ENCODE results near the gene CASZ1.

CASZ1 gene

DNA sequence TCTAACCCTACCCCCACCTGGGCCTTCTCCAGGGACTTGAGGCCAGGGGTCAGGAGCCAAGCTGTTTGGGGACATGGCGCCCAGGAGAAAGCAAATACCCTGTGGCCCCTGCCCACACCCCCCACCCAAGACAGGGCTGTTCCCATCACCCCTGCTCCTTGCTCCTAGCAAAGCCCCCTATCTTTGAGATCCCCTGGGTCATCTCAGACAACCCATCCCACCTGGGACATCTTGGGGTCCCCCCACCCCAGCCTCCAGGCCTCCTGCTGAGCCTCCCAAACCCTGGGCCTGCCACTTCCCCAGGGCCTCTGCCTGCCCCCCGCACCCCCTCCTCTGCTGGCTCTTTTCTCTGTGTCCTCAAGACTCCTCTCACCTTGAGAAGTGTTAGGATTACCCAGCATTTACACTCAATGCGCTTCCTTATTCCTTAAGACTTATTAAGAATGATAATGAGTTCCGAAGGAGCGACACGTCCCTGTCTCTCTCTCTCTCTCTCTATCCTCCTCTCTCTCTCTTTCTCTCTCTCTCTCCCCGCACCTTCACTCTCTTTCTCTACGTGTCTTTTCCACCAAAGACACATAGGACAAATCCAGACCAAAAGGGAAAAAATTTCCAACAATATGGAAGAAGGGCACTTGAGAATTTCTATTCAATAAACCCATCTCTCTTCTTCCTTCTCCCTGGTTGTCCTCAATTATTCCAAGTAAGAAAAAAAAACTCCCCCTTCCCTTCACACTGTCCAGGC, 7.2 kb downstream of the CASZ1 start:
- TF ChIP-seq, protein P1, sequence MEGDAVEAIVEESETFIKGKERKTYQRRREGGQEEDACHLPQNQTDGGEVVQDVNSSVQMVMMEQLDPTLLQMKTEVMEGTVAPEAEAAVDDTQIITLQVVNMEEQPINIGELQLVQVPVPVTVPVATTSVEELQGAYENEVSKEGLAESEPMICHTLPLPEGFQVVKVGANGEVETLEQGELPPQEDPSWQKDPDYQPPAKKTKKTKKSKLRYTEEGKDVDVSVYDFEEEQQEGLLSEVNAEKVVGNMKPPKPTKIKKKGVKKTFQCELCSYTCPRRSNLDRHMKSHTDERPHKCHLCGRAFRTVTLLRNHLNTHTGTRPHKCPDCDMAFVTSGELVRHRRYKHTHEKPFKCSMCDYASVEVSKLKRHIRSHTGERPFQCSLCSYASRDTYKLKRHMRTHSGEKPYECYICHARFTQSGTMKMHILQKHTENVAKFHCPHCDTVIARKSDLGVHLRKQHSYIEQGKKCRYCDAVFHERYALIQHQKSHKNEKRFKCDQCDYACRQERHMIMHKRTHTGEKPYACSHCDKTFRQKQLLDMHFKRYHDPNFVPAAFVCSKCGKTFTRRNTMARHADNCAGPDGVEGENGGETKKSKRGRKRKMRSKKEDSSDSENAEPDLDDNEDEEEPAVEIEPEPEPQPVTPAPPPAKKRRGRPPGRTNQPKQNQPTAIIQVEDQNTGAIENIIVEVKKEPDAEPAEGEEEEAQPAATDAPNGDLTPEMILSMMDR (IDR thresholded peaks at IDR 0.05; ENCODE audit: insufficient read depth, low read length, poor library complexity, severe bottlenecking): no peak
- TF ChIP-seq EZH2phosphoT487 (conservative IDR thresholded peaks at IDR 0.05; ENCODE audit: low read length): no peak
- H3K27me3 ChIP-seq (ENCODE audit: low read length): no peaks in the 10 kb centered on the region
- no peak overlapping the region for H2AFZ ChIP-seq (ENCODE audit: low read depth, low read length, severe bottlenecking)
- no peaks in the 10 kb centered on the region for H3K9me3 ChIP-seq (ENCODE audit: insufficient read depth, low read length)
- no peaks in the 10 kb centered on the region for H3K9me2 ChIP-seq (replicated peaks; ENCODE audit: insufficient read depth, low read length)
- H3K27ac ChIP-seq (ENCODE audit: low read depth, low read length): no peak overlapping the region
- no peak overlapping the region for H3K9ac ChIP-seq (ENCODE audit: low read length)
- no peaks in the 10 kb centered on the region for H3K79me2 ChIP-seq (ENCODE audit: insufficient read depth, low read length)
- H3K36me3 ChIP-seq (ENCODE audit: low read length): no peaks in the 10 kb centered on the region
- no peak overlapping the region for H3K4me2 ChIP-seq (ENCODE audit: low read depth, low read length, poor library complexity, severe bottlenecking)
- no peaks in the 10 kb centered on the region; the same call in 1 of the 2 replicates for H4K20me1 ChIP-seq (ENCODE audit: low read depth, low read length)
- H3F3A ChIP-seq (ENCODE audit: insufficient read depth): no peaks in the 10 kb centered on the region
- no peak overlapping the region for H3K4me3 ChIP-seq (ENCODE audit: insufficient read depth, low read length, poor library complexity, severe bottlenecking)

DNA sequence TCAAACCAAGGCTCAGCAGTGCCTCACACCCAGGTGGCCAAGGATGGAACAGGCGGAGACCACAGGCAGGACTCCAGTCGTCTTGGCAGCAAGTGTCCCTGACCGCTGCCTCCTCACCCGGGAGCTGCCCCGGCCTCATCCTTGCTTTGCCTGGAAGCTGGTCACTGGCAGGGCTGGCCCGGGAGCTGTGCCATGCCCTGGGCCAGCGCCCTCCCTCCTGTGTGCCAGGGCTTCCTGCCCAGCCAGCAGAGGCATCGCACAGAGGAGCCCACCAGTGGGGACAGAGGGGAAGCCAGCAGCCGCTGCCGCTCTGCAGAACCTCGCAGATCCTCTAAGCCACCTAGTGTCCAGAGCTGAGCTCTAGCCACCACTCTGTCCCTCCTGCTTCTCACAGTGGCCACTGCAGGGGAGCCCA, 7.8 kb downstream of the CASZ1 start:
- H3K4me3 ChIP-seq (ENCODE audit: insufficient read depth, low read length, poor library complexity, severe bottlenecking): no peak overlapping the region
- H3K79me2 ChIP-seq (ENCODE audit: insufficient read depth, low read length): no peaks in the 10 kb centered on the region
- no peak overlapping the region for H2AFZ ChIP-seq (ENCODE audit: low read depth, low read length, severe bottlenecking)
- H3K27ac ChIP-seq (ENCODE audit: low read depth, low read length): no peak overlapping the region
- no peak overlapping the region for H3K9ac ChIP-seq (ENCODE audit: low read length)
- H3F3A ChIP-seq (ENCODE audit: insufficient read depth): no peaks in the 10 kb centered on the region
- H3K4me2 ChIP-seq (ENCODE audit: low read depth, low read length, poor library complexity, severe bottlenecking): no peak overlapping the region
- H3K27me3 ChIP-seq (ENCODE audit: low read length): no peaks in the 10 kb centered on the region
- no peaks in the 10 kb centered on the region for H3K9me2 ChIP-seq (replicated peaks; ENCODE audit: insufficient read depth, low read length)
- no peaks in the 10 kb centered on the region; the same call in 1 of the 2 replicates for H4K20me1 ChIP-seq (ENCODE audit: low read depth, low read length)
- H3K9me3 ChIP-seq (ENCODE audit: insufficient read depth, low read length): no peaks in the 10 kb centered on the region
- no peaks in the 10 kb centered on the region for H3K36me3 ChIP-seq (ENCODE audit: low read length)
- TF ChIP-seq, protein P1 (IDR thresholded peaks at IDR 0.05; ENCODE audit: insufficient read depth, low read length, poor library complexity, severe bottlenecking): no peak
- no peak for TF ChIP-seq EZH2phosphoT487 (conservative IDR thresholded peaks at IDR 0.05; ENCODE audit: low read length)

DNA sequence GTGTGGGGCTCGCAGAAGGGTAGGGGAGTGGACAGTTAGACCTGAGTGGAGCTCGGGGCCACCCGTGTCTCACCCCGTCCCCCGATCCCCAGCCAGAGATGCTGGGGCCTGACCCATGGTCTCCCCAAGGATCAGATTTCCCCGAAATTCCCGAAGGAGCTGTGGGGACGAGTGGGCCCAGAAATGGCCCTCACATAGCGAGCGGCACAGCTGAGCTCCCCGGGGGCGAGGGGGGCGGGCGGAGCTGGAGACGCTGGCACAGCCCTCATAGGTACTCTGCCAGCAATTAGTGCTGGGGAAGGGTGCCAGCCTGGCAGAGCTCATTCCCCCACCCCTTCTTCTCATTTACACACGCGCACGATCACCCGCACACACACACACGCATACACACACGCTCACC, 9.2 kb downstream of the CASZ1 start:
- no peaks in the 10 kb centered on the region for H3K9me2 ChIP-seq (replicated peaks; ENCODE audit: insufficient read depth, low read length)
- no peak overlapping the region for H2AFZ ChIP-seq (ENCODE audit: low read depth, low read length, severe bottlenecking)
- no peaks in the 10 kb centered on the region for H3K36me3 ChIP-seq (ENCODE audit: low read length)
- H3K79me2 ChIP-seq (ENCODE audit: insufficient read depth, low read length): no peaks in the 10 kb centered on the region
- no peaks in the 10 kb centered on the region for H3F3A ChIP-seq (ENCODE audit: insufficient read depth)
- no peak overlapping the region for H3K4me3 ChIP-seq (ENCODE audit: insufficient read depth, low read length, poor library complexity, severe bottlenecking)
- H3K4me2 ChIP-seq (ENCODE audit: low read depth, low read length, poor library complexity, severe bottlenecking): no peak overlapping the region
- H3K9me3 ChIP-seq (ENCODE audit: insufficient read depth, low read length): no peaks in the 10 kb centered on the region
- no peaks in the 10 kb centered on the region for H3K27me3 ChIP-seq (ENCODE audit: low read length)
- H4K20me1 ChIP-seq (ENCODE audit: low read depth, low read length): no peaks in the 10 kb centered on the region
- H3K27ac ChIP-seq (ENCODE audit: low read depth, low read length): no peak overlapping the region
- H3K9ac ChIP-seq (ENCODE audit: low read length): no peak overlapping the region
- TF ChIP-seq EZH2phosphoT487 (conservative IDR thresholded peaks at IDR 0.05; ENCODE audit: low read length): no peak
- TF ChIP-seq, protein P1 (IDR thresholded peaks at IDR 0.05; ENCODE audit: insufficient read depth, low read length, poor library complexity, severe bottlenecking): no peak
